ENCODE data around the gene SPZ1.
"Not testable (repeated sequence)": the region's sequence is repeated elsewhere in the genome, so short reads cannot be mapped to it uniquely, and the experiment has no call there.

SPZ1 gene, protein sequence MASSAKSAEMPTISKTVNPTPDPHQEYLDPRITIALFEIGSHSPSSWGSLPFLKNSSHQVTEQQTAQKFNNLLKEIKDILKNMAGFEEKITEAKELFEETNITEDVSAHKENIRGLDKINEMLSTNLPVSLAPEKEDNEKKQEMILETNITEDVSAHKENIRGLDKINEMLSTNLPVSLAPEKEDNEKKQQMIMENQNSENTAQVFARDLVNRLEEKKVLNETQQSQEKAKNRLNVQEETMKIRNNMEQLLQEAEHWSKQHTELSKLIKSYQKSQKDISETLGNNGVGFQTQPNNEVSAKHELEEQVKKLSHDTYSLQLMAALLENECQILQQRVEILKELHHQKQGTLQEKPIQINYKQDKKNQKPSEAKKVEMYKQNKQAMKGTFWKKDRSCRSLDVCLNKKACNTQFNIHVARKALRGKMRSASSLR

DNA sequence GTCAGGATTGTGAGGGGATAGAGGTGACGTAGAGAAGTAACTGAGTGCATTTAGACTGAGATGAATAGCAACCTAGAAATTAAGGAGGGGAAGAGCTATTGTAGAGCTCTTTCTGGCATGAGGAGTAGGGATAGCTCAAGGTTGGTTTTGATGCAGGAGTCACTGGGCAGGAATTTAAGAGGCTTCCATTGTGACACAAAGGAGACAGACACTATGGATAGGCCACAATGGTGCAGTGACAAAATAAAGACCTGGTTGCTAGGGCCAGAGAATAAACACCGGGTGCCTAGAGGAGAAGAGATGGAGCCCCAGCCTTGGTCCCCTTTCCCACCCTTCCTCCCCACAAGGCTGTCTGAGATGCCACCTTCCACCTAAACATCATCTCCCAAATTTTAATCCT is at the start of gene SPZ1:
Gene SPZ1 (plus strand): TSS at position 301 of the 400 bp plus-strand sequence. CDS start 214 bp downstream, outside the sequence.
- no peak for DNase-seq

DNA sequence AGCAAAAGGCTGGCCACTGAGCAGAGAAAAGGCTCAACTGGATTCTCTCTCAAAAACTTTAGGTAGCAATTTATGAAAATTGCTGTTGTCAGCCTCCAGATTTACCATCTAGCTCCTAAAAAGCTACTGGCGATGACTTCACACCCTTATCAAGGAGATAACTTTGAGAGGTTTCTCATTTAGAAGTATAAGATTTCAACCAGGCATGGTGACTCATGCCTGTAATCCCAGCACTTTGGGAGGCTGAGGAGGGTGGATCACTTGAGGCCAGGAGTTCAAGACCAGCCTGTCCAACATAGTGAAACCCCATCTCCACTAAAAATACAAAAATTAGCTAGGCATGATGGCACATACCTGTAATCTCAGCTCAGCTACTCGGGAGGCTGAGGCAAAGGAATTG is 49.3 kb upstream of the SPZ1 start:
- DNase-seq = not testable (repeated sequence)

DNA sequence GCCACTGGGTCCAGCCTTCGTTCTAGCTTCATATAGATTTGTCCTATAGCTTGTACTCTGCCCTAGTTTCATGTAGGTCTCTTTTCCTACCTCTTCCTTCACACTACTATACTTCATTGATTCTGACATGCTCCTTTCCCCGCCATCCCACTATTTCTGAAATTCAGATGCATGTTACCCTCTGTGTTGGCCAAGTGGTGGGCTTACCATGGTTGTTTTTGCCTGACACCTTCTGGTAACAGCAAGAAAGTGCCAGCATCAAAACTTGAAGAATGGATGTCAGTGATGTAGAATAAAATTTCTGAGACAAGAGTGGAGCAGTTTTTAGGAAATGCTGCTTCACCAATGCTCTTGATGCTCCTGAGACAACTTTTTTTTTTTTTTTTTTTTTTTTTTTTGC is 44.5 kb upstream of the SPZ1 start:
- no peak for DNase-seq

DNA sequence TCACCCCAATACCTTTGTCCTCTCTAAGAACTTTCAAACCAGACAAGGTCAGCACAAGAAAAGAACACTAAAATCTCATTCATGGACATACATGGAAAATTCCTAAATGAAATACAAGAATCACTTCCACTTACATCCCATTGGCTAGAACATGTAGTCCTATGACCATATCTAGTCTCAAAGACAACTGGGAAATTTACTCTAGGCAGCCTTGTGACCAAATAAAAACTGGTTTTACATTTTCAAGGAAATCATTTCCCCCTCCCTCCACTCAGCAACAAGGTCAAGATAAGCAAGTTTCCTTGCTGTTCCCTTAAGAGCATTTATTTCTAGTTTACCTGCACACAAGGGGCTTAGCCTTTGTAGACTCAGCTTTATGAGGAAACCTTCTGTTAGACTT is 43.6 kb upstream of the SPZ1 start:
- no peak for DNase-seq

DNA sequence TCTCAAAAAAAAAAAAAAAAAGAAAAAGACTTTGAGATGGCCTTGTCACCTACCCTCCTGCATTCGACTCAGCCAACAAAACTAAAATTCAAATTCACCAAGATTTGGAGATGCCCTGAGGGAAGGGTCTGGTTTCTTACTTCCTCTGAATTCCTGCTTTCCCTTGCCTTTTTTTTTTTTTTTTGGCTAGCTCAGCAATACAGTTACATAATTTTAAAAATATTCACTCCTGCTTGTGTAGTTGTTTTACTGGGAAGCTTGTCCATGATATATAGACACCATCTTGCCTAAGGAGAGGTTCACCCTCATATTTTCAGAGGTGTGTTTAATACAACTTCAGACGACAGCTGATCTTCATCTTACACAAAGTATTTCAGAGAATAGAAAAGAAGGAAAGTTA is 42.6 kb upstream of the SPZ1 start:
- no peak for DNase-seq

DNA sequence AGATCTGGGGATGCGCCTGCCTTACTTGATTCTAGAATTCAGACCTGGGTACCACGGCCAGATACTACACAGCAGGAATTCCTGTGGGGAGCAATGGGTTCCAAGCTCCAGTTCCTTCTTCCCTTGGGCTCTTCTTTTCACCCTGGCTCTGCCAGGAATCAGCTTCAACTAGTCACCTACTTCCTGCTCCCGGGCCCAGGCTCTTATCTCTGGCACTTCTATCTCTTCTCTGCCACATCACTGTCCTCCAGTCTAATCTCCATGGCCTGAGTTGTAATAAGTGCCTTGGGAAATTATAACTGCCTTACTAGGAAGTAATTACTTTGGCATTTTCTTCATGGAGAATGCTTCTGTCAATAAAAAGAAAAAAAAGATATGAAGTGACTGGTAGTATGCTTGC is 37.7 kb upstream of the SPZ1 start:
- DNase-seq = no peak

DNA sequence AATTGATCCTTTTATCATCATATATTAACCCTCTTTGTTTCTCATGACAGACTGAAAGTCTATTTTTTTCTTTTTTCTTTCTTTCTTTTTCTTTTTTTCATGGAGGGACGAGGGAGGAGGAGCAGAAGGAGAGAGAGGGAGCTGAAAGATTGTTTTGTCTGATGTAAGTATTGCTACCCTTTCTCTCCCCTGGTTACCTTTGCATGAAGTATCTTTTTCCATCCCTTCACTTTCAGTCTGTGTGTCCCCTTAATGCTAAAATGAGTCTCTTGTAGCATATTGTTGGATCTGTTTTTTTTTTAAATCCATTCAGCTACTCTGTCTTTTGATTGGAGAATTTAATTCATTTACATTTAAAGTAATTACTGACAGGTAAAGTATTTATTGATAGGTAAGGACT is 36.4 kb upstream of the SPZ1 start:
- no peak for DNase-seq

DNA sequence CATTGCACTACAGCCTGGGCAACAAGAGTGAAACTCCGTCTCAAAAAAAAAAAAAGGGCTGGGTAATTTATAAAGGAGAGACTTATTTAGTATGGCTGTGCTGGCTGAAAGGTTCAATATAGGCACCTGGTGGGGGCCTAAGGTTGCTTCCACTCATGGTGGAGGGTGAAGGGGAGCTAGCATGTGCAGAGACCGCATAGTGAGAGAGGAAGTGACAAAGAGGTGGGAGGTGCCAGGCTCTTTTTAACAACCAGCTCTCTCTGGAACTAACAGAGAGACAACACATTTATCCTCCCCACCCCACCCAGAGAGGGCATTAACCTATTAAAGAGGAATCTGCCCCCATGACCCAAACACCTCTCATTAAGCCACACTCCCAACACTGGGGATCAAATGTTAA is 35.1 kb upstream of the SPZ1 start:
- DNase-seq = no peak

DNA sequence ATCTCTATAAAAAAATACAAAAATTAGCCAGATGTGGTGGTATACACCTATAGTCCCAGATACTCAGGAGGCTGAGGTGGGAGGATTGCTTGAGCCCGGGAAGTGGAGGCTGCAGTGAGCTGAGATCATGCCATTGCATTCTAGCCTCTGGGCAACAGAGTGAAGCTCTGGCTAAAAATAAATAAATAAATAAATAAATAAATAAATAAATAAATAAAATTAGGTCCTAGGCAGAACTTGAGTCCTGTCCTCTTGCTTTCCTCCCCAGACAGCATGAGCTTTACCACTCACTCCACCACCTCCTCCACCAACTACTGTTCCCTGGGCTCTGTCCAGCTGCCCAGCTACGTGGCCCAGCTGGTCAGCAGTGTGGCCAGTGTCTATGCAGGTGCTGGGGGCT is 31.6 kb upstream of the SPZ1 start:
- DNase-seq = no peak

DNA sequence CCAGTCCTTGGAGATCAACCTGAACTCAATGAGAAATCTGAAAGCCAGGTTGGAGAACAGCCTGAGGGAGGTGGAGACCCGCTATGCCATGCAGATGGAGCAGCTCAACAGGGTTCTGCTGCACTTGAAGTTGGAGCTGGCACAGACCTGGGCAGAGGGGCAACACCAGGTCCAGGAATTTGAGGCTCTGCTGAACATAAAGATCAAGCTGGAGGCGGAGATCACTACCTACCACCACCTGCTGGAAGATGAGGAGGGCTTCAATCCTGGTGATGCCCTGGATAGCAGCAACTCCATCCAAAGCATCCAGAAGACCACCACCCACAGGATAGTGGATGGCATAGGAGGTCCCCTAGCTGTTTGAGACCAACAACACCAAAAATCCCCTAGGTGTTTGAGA is 30.5 kb upstream of the SPZ1 start:
- no peak for DNase-seq

DNA sequence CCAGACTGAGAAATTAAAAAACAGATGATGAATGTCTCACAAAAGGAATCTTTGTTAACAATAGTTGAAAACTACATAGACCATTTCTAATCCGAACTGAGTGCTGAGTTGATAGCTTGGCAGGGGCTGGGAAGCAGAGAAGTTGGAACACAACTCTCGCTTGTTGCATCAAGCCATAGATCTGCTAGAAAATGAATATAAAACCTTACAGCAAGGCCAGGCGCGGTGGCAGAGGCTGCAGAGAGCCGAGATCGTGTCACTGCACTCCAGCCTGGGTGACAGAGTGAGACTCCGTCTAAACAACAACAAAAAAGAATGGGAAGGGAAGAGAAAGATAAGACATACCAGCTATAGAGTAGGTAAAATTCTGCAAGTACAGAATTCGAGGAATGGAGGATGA is 28.0 kb upstream of the SPZ1 start:
- DNase-seq = no peak

DNA sequence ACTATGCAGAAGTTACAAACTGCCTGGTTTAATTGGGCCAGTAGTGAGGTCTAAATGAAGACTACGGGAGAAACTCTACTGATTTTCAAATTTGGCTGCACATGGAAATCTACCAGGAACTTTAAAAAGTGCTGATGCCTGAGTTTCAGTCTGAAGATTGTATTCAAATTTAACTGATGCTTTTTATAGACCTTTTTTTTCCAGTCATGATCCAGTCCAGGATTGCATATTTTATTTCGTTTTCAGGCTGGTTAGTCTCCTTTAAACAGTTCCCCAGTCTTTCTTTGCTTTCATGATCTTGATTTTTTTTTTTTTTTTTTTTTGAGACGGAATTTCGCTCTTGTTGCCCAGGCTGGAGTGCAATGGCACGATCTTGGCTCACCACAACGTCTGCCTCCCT is 23.7 kb upstream of the SPZ1 start:
- no peak for DNase-seq

DNA sequence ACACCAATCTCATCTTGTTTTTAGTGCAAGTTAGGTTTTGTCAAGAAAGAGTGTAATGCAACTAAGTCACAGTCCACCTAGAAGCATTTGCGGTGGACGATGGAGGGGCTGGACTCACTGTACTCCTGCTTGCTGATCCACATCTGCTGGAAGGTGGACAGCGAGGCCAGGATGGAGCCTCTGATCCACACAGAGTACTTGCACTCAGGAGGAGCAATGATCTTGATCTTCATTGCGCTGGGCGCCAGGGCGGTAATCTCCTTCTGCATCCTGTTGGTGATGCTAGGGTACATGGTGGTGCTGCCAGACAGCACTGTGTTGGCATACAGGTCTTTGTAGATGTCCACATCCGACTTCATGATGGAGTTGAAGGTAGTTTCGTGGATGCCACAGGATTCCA is 20.2 kb upstream of the SPZ1 start:
- DNase-seq = no peak

DNA sequence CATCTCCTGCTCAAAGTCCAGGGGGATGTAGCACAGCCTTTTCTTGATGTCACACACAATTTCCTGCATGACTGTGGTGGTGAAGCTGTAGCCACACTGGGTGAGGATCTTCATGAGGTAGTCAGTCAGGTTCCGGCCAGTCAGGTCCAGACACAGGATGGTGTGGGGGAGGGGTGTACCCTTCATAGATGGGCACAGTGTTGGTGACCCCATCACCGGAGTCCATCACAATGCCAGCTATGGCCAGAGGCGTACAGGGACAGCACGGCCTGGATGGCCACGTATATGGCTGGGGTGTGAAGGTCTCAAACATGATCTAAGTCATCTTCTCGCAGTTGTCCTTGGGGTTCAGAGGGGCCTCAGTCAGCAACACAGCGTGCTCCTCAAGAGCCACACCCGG is 19.7 kb upstream of the SPZ1 start:
- DNase-seq = no peak

DNA sequence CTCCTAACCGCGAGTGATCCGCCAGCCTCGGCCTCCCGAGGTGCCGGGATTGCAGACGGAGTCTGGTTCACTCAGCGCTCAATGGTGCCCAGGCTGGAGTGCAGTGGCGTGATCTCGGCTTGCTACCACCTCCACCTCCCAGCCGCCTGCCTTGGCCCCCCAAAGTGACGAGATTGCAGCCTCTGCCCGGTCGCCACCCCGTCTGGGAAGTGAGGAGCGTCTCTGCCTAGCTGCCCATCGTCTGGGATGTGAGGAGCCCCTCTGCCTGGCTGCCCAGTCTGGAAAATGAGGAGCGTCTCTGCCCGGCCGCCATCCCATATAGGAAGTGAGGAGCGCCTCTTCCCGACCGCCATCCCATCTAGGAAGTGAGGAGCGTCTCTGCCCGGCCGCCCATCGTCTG is 19.0 kb upstream of the SPZ1 start:
- DNase-seq = not testable (repeated sequence)

DNA sequence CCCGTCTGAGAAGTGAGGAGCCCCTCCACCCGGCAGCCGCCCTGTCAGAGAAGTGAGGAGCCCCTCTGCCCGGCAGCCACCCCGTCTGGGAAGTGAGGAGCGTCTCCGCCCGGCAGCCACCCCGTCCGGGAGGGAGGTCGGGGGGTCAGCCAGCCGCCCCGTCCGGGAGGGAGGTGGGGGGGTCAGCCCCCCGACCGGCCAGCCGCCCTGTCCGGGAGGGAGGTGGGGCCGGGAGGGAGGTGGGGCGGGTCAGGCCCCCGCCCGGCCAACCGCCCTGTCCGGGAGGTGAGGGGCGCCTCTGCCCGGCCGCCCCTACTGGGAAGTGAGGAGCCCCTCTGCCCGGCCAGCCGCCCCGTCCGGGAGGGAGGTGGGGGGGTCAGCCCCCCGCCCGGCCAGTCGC is 18.5 kb upstream of the SPZ1 start:
- DNase-seq = not testable (repeated sequence)

DNA sequence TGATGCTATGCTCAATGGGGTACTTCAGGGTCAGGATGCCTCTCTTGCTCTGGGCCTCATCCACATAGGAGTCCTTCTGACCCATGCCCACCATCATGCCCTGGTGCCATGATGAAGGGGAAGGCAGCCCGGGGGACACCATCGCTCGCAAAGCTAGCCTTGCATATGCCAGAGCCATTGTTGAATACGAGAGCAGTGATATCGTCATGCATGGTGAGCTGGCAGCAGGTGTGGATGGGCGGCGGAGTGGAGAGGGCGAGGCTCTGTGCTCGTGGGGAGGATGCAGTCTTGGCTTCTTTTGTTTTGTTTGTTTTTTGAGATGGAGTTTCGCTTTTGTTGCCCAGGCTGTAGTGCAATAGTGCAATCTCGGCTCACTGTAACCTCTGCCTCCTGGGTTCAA is 17.2 kb upstream of the SPZ1 start:
- no peak for DNase-seq

DNA sequence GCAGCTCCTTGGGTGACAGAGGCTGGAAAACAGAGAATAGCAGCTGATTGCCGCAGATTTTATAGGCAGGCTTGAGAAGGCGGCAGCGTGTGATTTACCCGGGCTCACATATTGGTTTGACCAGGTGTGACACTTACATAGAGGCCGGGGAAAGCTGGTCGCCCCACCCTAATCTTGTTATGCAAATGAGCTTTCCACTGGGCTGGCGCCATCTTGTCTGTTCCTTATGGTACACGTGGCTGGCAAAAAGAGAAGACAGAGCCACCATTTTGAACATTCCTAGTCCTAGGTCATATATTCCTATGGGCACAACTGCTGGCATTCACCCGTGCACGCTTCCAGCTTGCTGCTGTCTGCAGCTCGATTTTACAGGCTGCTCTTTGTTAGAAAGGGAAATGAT is 11.3 kb upstream of the SPZ1 start:
- no peak for DNase-seq

DNA sequence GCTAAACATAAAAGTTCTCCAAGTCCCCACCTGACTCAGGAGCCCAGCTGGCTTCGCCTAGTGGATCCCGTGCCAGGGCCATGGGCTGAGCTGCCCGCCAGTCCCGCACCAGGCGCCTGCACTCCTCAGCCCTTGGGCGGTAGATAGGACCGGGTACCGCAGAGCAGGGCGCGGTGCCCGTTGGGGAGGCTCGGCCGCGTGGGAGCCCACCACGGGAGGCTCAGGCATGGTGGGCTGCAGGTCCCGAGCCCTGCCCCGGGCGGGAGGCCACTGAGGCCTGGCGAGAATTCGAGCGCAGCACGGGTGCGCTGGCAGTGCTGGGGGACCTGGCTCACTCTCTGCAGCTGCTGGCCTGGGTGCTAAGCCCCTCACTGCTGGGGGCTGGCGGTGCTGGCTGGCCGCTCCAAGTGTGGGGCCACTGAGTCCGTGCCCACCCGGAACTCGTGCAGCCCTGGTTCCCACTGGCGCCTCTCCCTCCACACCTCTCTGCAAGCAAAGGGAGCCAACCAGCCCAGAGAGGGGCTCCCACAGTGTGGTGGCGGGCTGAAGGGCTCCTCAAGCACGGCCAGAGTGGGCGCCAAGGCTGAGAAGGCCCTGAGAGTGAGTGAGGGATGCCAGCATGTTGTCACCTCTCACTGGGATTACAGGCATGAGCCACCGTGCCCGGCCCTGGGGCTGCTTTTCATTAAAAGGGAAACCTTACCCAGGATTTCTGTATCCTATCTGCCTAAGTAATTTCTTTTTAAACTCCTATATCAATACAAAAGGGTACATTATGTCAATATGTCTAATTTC is 9.7 kb upstream of the SPZ1 start:
- DNase-seq = no peak

DNA sequence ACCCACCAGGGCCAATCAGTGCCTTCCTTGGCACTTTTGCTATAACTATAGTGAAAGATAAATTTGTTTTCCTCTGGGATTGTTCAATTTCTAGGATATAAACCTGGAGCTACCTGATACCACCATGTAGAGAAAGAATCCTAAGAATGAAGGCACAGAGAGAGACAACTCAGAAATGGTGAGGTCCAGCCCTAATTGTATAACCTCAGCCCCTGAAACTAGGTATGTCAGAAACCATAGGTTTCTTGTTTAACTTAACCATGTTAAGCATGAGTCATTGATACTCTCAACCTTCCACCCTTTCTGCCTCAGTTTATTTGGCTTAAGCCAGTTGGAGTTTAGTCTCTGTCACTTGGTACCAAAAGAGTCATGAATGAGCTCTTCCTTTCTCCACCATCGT is 4.6 kb upstream of the SPZ1 start:
- DNase-seq = no peak

DNA sequence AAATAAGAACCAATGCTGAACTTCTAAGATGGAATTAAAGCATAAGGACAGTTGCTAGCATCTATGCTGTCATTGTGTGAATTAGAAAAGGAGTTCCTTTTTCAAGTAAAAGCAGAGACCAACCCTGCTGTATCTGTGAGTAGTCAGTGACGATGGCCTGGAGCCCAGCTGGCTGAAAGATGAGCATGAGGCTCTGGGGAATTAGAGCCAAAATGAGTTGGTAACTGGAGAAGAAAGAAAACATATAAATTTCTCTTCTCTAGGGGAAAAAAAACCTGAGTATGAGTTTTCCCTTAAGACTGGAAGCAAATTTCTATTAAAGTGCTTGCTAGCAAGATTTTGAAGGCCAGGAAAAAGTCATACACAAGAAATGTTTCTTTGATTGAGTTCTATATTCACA is 1.6 kb upstream of the SPZ1 start:
- DNase-seq = no peak

DNA sequence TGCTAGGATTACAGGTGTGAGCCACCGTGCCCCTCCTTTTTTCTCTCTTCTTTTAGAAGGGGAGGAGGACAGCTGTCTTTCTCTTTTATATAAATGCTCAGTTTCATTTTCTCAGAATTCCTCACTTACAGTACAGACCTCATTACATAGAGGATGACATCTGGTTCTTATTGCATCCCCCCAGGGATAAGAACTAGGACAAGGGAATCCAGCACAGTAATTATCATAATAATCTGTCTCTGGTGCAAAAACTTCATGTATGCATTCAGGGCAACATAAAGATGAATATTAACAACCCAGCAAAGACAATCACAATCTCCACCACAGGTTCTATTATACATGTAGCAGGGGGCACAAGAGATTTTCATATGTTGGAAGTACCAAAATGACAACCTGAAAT is 5.1 kb downstream of the SPZ1 start:
- no peak for DNase-seq

DNA sequence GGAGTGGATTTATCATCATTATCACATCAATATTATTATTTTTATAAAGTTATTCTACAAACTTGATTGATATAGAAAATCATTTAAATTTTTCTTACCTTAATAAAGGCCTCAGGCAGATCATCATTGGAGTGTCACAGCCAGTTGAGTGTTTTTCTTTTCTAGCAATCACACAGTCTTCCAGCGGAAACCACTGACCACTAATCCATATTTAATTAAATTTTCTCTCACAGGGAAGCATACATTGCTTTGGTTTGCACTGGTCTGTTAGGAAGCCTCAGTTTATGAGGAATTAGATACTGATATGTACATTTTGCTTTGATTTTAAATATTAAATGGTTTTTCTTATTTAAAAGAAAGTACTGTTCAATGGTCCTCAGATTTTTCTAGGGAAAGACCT is 6.7 kb downstream of the SPZ1 start:
- DNase-seq = no peak

DNA sequence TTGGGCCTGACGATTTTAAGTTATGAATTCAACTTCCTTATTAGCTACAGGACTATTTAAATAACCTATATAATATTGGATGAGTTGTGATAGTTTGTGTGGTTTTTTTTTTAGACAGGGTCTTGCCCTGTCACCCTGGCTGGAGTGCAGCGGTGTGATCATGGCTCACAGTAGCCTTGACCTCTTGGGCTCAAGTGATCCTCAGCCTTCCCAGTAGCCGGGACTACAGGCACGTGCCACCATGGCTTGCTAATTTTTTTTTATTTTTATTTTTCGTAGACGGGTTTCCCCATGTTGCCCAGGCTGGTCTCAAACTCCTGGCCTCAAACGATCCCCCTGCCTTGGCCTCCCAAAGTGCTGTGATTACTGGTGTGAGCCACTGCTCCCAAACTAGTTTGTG is 17.6 kb downstream of the SPZ1 start:
- no peak for DNase-seq

DNA sequence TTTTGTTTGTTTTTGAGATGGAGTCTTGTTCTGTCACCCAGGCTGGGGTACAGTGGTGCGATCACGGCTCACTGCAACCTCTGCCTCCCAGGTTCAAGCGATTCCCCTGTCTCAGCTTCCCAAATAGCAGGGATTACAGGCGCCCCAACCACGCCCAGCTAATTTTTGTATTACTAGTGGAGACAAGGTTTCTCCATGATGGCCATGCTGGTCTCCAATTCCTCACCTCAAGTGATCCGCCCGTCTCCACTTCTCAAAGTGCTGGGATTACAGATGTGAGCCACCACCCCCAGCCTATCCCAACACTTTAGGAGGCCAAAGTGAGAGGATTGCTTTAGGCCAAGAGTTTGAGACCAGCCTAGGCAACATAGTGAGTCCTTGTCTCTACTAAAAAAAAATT is 19.3 kb downstream of the SPZ1 start:
- no peak for DNase-seq

Measured in NCI-H526 treated with DMSO at 0.1 percent for 48 hours (cell line).